ENCODE data around the gene CASR. TPM values are rescaled to one million over a fixed set of nuclear protein-coding genes. Genes with fewer than 3 reads are reported as not detected.
A peak's percentile ranks its signal among the peaks of the same experiment; 100 is the strongest.

CASR gene
- total and polyA plus RNA-seq, 2 of the 4 experiments (the other 2 are of a cell fraction), result not detected

- Histone ChIP-seq H2BK120ac (ENCODE audit: low read depth, low read length) (no peak overlapping the region), H2AK9ac (replicated peaks; ENCODE audit: low read depth, low read length, poor library complexity) (no peak overlapping the region), H4K91ac (ENCODE audit: insufficient read depth, low read depth, low read length) (no peak overlapping the region), H2BK20ac (ENCODE audit: low read depth, low read length) (no peak overlapping the region), H3K4me3 (ENCODE audit: insufficient read depth, low read depth, low read length) (no peak overlapping the region), H3K4ac (ENCODE audit: low read depth, low read length) (no peak overlapping the region), H2AFZ (replicated peaks; ENCODE audit: low read length, poor library complexity) (peak overlapping the region; percentile 4), H3K18ac (ENCODE audit: low read depth, low read length) (no peak overlapping the region), H3K36me3 (ENCODE audit: control insufficient read depth, insufficient read depth, low read length) (no peaks in the 10 kb centered on the region), H3K9me1 (ENCODE audit: insufficient read depth, low read length) (no peaks in the 10 kb centered on the region), H3K27me3 (ENCODE audit: control insufficient read depth, insufficient read depth, low read length) (peaks cover 30% of the 10 kb centered on the region), H4K20me1 (ENCODE audit: insufficient read depth, low read length) (no peaks in the 10 kb centered on the region), H3K9ac (ENCODE audit: low read depth, low read length) (no peak overlapping the region), H3K4me2 (ENCODE audit: low read depth, low read length) (no peak overlapping the region), H3K9me3 (ENCODE audit: control insufficient read depth, insufficient read depth, low read length) (no peaks in the 10 kb centered on the region), H2AK5ac (ENCODE audit: low read depth, low read length) (no peak overlapping the region), H2BK15ac (ENCODE audit: low read depth, low read length) (no peak overlapping the region), H3K14ac (replicated peaks; ENCODE audit: low read depth, low read length) (no peak overlapping the region), H3K4me1 (ENCODE audit: control insufficient read depth, insufficient read depth, low read length) (no peaks in the 10 kb centered on the region), H3K23ac (ENCODE audit: low read depth, low read length) (no peak overlapping the region), H4K8ac (ENCODE audit: low read depth in 2 of 2, low read length in 2 of 2) (no peak overlapping the region), H3K79me1 (ENCODE audit: low read depth in 1 of 2, low read length in 2 of 2) (no peaks in the 10 kb centered on the region), H3K56ac (ENCODE audit: extremely low read depth, insufficient read depth, low read length) (no peak overlapping the region), H4K5ac (ENCODE audit: low read depth, low read length) (no peak overlapping the region), H3K27ac (ENCODE audit: insufficient read depth, low read length) (no peak overlapping the region), H2BK5ac (ENCODE audit: low read depth, low read length, poor library complexity, severe bottlenecking) (no peak overlapping the region)
- dilution Hi-C loops (cut with HindIII; ENCODE audit: low sequenced_read_pairs, unreplicated experiment) (no loop called here), in situ Hi-C loops (cut with MboI; ENCODE audit: low sequenced_read_pairs) (no loop called here), intact Hi-C loops (cut with micrococcal nuclease) (no loop called here)
- ChIA-PET POLR2A (ENCODE audit: unreplicated experiment) (no interaction called here), CTCF (no interaction called here)
- TF ChIP-seq CEBPB (IDR thresholded peaks at IDR 0.05; ENCODE audit: low read depth, low read length) (no peak), RFX5 (IDR thresholded peaks at IDR 0.05; ENCODE audit: low read depth, low read length) (no peak), NFE2L2 (IDR thresholded peaks at IDR 0.05; ENCODE audit: low read depth, low read length) (no peak), SMC3 (IDR thresholded peaks at IDR 0.05; ENCODE audit: low read depth, low read length) (no peak)
- DNase-seq, result no peak
- ATAC-seq (ENCODE audit: low read depth), result no peak
- 3% methylated on average over 32 of the region's 64 CpGs; no CpG with 5 or more reads in 1 of the 2 experiments for WGBS, 2 experiments (ENCODE audit: extremely low coverage in 2 of 2, insufficient read length in 1 of 2)
- no TSS peak for BruUV-seq (replicated peaks)
Measured at GRCh38 chr3:122183893-122184590, 574 bp downstream of the CASR start.

Measured in IMR-90 (cell line).